HT1080 (cell line): Measurements from ENCODE around the gene SUPT3H. TPM values are rescaled to one million over a fixed set of nuclear protein-coding genes. Genes with fewer than 3 reads are reported as not detected.
A peak's percentile ranks its signal among the peaks of the same experiment; 100 is the strongest.

Experiments used
- DNase-seq: peaks from one replicate; pipeline ENCODE4 v3.0.0-alpha.2; 2015; ENCODE audit warnings: low read depth
- total RNA-seq: library from RNA; depleted of rRNA; stranded (reverse); fragments of >200 nt; shearing (Covaris generic); gene quantifications from 2 replicates; pipeline ENCODE4 v1.2.3, GENCODE V29; 2014

Gene SUPT3H
- total RNA-seq, 1 experiment from 2014 or later = 9.1 TPM

- no peak for DNase-seq
These were observed 117.0 kb downstream of the SUPT3H start for GRCh38 chr6:45260696-45261095.

- no peak for DNase-seq
These were observed 120.7 kb downstream of the SUPT3H start for GRCh38 chr6:45256697-45257695.

GRCh38 chr6:45255434-45255833 lies 122.3 kb downstream of the SUPT3H start:
- no peak for DNase-seq

GRCh38 chr6:45254253-45254652 lies 123.5 kb downstream of the SUPT3H start:
- DNase-seq = no peak

DNA sequence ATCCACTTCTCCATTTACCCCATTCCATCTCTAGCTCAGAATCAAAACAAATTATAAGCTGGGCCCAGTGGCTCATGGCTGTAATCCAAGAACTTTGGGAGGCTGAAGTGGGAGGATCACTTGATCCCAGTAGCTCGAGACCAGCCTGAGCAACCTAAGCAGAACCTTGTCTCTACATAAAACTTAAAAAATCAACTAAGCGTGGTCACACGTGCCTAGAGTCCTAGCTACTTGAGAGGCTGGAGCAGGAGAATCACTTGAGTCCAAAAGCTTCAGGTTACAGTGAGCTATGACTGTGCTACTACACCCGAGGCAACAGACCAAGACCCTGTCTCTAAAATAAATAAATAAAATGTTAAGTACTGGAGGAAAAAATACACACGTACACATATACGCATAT lies 124.3 kb downstream of the SUPT3H start:
- no peak for DNase-seq

- no peak for DNase-seq
These were observed 146.1 kb downstream of the SUPT3H start for GRCh38 chr6:45231660-45232059.

DNA sequence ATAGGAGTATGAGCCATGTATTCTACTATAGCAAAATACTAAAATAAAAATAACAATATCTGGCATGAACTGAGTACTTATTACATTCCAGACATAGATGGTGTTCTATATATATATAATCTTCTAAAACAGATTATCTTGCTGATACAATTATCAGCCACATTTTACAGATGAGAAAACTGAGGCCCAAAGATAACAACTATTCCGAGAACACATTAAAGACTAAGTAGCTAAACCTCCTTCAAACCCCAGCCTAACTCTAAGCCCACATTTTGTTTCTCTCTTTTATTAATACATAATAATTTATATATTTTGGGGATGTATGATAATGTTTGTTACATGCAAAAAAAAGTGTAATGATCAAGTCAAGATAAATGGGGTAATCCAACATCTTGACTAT lies 148.3 kb downstream of the SUPT3H start:
- no peak for DNase-seq

DNA sequence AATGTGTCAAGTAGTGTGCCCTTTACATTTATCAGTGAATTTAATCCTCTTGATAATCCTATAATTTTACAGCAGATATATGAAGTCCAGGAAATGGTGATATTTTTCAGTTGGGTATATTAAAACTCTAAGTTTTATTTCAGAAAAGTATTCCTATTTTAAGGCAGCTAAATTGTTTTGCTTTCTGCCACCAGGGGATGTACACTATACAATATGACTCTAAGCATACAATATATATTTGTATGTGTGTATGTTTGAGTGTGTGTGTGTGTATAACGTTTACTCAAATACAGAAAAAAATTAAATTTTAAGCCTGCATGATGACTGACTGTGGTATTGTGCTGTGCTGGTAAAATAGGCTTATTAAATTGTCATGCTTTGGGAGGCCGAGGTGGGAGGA lies 151.7 kb downstream of the SUPT3H start:
- DNase-seq = no peak

DNA sequence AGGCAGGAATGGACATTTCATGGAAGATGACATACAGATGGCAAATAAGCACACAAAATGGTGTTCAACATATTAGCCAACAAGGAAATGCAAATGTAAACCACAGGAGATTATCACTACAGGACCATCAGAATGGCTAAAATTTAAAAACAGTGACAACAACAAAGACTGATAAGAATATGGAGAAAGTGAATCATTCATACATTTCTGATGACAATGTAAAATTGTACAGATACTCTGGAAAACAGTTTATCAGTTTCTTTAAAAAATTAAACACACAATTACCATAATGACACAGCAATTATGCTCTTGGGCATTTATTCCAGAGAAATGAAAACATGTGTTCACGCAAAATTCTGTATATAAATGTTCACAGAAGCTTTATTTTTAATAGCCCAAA lies 155.4 kb downstream of the SUPT3H start:
- DNase-seq = no peak

GRCh38 chr6:45215759-45216158 lies 162.0 kb downstream of the SUPT3H start:
- DNase-seq = no peak

DNA sequence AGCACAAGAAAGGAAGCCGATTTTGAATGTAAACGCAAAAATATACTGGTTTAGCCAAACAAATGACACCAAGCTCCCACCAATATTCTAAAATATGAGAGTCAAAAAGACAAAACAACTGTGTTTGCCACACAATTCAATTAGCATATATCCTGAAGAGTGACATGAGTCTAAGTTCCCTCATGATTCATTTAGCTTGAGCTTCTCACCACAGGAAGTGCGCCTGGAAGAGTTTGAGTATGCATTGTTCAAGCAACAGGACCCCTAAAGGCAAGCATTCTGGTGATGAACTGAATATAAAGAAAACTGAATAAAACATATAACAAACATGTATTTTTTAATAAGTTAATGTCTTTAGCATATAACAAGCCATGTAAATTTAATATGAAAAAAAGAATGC lies 164.8 kb downstream of the SUPT3H start:
- DNase-seq = peak; percentile 43

GRCh38 chr6:45209762-45210161 lies 168.0 kb downstream of the SUPT3H start:
- peak; percentile 47 for DNase-seq

GRCh38 chr6:45206793-45207492 lies 170.8 kb downstream of the SUPT3H start:
- no peak for DNase-seq

GRCh38 chr6:45201484-45201883 lies 176.2 kb downstream of the SUPT3H start:
- DNase-seq = no peak

GRCh38 chr6:45200510-45200909 lies 177.2 kb downstream of the SUPT3H start:
- DNase-seq = no peak

DNA sequence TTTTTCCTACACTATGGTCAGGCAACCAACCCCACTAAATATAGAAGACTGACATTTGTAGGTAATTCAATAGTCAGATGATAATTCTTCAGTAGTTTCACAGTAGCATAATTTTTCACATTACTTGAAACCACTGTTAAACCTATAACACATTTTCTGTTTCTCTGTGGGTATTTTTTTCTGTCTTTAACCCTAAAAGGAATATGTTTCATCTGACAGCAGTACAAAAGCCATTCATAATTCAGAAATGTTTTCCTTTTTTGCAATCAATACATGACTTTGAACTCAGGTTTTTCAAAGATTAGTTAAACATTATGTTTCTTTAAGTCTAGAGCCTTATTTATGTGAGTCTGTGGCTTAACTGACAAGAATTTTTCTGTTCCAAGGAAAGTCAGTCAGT lies 178.2 kb downstream of the SUPT3H start:
- no peak for DNase-seq

DNA sequence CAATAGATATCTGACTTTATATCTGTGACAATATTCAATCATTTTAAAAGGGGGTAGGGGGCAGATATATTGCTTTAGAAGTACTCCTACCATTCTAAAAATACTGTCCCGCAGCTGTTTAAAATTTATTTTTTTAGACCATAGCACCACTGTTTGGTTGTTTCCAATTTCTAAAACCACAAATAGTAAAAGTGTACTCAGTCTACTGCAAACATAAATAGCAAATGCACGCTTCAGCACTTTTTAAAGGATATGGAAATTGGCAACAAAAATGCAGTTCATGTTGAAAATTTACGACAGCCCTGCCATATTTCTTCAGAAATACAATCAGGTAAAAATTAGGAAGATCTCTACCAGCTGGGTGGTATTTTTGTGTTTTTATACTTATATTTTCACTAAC lies 181.6 kb downstream of the SUPT3H start:
- no peak for DNase-seq

- no peak for DNase-seq
These were observed 182.6 kb downstream of the SUPT3H start for GRCh38 chr6:45195137-45195536.

- DNase-seq = no peak
These were observed 185.2 kb downstream of the SUPT3H start for GRCh38 chr6:45192556-45192955.

DNA sequence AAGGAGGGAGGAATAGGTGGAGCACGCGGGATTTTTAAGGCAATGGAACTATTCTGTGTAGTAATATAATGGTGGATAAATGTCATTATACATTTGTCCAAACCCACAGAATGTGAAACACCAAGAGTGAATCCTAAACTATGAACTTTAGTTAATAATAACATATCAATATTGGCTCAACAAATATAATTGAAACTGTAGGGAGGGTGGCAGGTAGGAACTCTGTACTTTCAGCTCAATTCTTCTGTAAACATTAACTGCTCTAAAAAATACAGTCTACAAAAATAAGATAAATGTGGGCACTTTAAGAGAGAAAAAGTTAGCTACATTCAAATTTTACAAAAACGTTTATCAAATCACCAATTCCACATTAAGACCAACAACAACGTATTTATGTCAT lies 186.3 kb downstream of the SUPT3H start:
- no peak for DNase-seq

- DNase-seq = peak; percentile 62
These were observed 189.9 kb downstream of the SUPT3H start for GRCh38 chr6:45187836-45188235.

- DNase-seq = no peak
These were observed 192.1 kb downstream of the SUPT3H start for GRCh38 chr6:45185403-45186251.
